ENCODE results near the gene PTH2R. TPM values are rescaled to one million over a fixed set of nuclear protein-coding genes. Genes with fewer than 3 reads are reported as not detected.

PTH2R gene
- total RNA-seq, 1 experiment from 2014 or later, result 0.12 TPM

DNA sequence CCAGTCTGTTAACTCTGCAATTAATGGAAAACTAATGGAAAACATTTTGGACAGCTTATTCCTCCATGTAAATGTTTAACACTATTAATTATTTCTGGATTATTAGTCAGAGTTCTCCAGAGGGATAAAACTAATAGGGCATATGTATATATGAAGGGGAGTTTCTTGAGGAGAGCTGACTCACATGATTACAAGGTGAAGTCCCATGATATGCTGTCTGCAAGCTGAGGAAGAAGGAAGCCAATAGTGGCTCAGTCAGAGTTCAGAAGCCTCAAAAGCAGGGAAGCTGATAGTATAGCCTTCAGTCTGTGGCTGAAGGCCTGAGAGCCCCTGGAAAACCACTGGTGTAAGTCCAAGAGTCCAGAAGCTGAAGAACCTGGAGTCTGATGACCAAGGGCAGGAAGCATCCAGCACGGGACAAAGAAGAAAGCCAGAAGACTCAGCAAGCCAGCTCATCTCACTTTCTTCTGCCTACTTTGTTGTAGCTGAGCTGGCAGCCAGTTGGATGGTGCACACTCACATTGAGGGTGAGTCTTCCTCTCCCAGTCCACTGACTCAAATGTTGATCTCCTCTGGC lies 136.0 kb downstream of the PTH2R start:
- Histone ChIP-seq H3K27me3 (ENCODE audit: insufficient read depth, low read length) (peaks cover 5% of the 10 kb centered on the region; the same call in 1 of the 2 replicates), H3K79me2 (ENCODE audit: insufficient read depth, low read length) (no peaks in the 10 kb centered on the region), H2AFZ (ENCODE audit: low read depth, low read length, poor library complexity, severe bottlenecking) (no peak overlapping the region), H3K9me2 (ENCODE audit: insufficient read depth) (peaks cover 4% of the 10 kb centered on the region; the same call in 1 of the 2 replicates), H3K36me3 (ENCODE audit: control insufficient read depth in 1 of 2, insufficient read depth in 2 of 2, low read length in 2 of 2) (no peaks in the 10 kb centered on the region), H3K4me3 (replicated peaks in 1 of 2; ENCODE audit: low read depth in 1 of 2, low read length in 2 of 2) (no peak overlapping the region), H3K9ac (ENCODE audit: low read length) (no peak overlapping the region), H3K27ac (ENCODE audit: low read depth, low read length) (no peak overlapping the region), H3K9me3 (ENCODE audit: control insufficient read depth in 1 of 2, insufficient read depth in 1 of 2, low read depth in 1 of 2, low read length in 2 of 2) (no peaks in the 10 kb centered on the region), H4K20me1 (ENCODE audit: insufficient read depth) (no peaks in the 10 kb centered on the region), H3K4me1 (ENCODE audit: control insufficient read depth in 1 of 2, insufficient read depth in 2 of 2, low read length in 2 of 2) (no peaks in the 10 kb centered on the region), H3K4me2 (ENCODE audit: low read length) (no peak overlapping the region)
- ChIA-PET CTCF (no interaction called here), RAD21 (ENCODE audit: low non-redundant PET in 1 of 2, low total read pairs in 2 of 2, uncharacterized antibody in 2 of 2, unreplicated experiment in 2 of 2) (no interaction called here), POLR2A (no interaction called here)
- TF ChIP-seq, protein P1, sequence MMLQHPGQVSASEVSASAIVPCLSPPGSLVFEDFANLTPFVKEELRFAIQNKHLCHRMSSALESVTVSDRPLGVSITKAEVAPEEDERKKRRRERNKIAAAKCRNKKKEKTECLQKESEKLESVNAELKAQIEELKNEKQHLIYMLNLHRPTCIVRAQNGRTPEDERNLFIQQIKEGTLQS (IDR thresholded peaks at IDR 0.05), result no peak
- TF ChIP-seq, protein P2, sequence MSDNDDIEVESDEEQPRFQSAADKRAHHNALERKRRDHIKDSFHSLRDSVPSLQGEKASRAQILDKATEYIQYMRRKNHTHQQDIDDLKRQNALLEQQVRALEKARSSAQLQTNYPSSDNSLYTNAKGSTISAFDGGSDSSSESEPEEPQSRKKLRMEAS (IDR thresholded peaks at IDR 0.05), result no peak
- no peak for TF ChIP-seq SP1 (IDR thresholded peaks at IDR 0.05; ENCODE audit: low read depth)
- no peak for TF ChIP-seq EZH2 (IDR thresholded peaks at IDR 0.05)
- ATAC-seq (no peak), DNase-seq (ENCODE audit: low read depth, low spot score) (no peak)
- BruUV-seq (replicated peaks), result no TSS peak
- intact Hi-C loops (cut with micrococcal nuclease), result no loop called here

Other genes with a start within 250 kb of the PTH2R start
- not detected for gene CRYGA, start 243.2 kb upstream of the PTH2R start, total RNA-seq (2021; ENCODE audit: unreplicated experiment)
- gene C2orf80, start 216.8 kb upstream of the PTH2R start, total RNA-seq (2021; ENCODE audit: unreplicated experiment), result not detected
- gene IDH1, start 151.7 kb upstream of the PTH2R start, total RNA-seq (2021; ENCODE audit: unreplicated experiment), result 91.2 TPM
- 21.8 TPM for gene PIKFYVE, start 140.5 kb upstream of the PTH2R start, total RNA-seq (2021; ENCODE audit: unreplicated experiment)

Measured in HCT116 (cell line).